Measurements from ENCODE around the gene P2RX4. TPM values are rescaled to one million over a fixed set of nuclear protein-coding genes. Genes with fewer than 3 reads are reported as not detected.

The P2RX4 gene
- total and polyA plus RNA-seq, 4 donors = 16.5 to 32.1 (median 21.8) TPM

DNA sequence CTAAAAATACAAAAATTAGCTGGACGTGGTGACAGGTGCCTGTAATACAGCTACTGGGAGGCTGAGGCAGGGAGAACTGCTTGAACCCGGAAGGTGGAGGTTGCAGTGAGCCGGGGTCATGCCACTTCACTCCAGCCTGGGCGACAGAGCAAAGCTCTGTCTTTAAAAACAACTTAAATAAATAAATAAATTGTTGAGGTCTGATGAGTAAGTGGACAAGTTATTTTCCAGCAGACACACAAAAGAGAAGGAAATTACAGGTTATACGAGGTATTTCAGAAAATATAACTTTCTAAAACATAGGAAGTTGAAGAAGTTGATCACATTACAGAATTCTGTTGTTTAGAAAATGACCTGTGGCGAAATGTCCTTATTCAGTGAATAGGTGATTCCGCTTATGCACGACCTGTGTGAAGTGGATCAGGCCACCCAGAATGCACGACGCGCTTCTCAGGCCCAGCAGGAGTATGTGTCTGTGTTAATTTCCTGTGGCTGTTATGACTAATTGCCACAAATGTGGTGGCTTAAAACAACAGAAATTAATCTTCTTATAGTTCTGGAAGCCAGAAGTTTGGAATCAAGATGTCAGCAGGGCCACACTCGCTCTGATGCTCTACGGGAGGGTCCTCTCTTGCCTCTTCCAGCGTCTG is 39.2 kb upstream of the P2RX4 start:
- WGBS = 89% methylated on average over 14 of the region's 14 CpGs
- H3K9me3 ChIP-seq (ENCODE audit: control insufficient read depth in 4 of 4, low read length in 3 of 4) = no peaks in the 10 kb centered on the region
- no peak overlapping the region for H3K9ac ChIP-seq (ENCODE audit: low read depth in 1 of 2, low read length in 2 of 2)
- H3K36me3 ChIP-seq (ENCODE audit: control insufficient read depth in 4 of 4, insufficient read depth in 3 of 4, low read depth in 1 of 4, low read length in 3 of 4) = peaks cover 0 to 22% (median 6%) of the 10 kb centered on the region in 4 donors
- H3K4me1 ChIP-seq (ENCODE audit: control insufficient read depth in 4 of 4, insufficient read depth in 4 of 4, low read length in 3 of 4) = no peaks in the 10 kb centered on the region
- DNase-seq (ENCODE audit: low spot score) = no peak
- TF ChIP-seq RAD21 (IDR thresholded peaks at IDR 0.05) (no peak), HNF4A (conservative IDR thresholded peaks at IDR 0.05) (no peak), RXRA (IDR thresholded peaks at IDR 0.05) (no peak), FOXA2 (IDR thresholded peaks at IDR 0.05) (no peak), TAF1 (conservative IDR thresholded peaks at IDR 0.05) (no peak), EGR1 (IDR thresholded peaks at IDR 0.05; ENCODE audit: low read depth in 2 of 2) (no peak)
- TF ChIP-seq, protein P1, sequence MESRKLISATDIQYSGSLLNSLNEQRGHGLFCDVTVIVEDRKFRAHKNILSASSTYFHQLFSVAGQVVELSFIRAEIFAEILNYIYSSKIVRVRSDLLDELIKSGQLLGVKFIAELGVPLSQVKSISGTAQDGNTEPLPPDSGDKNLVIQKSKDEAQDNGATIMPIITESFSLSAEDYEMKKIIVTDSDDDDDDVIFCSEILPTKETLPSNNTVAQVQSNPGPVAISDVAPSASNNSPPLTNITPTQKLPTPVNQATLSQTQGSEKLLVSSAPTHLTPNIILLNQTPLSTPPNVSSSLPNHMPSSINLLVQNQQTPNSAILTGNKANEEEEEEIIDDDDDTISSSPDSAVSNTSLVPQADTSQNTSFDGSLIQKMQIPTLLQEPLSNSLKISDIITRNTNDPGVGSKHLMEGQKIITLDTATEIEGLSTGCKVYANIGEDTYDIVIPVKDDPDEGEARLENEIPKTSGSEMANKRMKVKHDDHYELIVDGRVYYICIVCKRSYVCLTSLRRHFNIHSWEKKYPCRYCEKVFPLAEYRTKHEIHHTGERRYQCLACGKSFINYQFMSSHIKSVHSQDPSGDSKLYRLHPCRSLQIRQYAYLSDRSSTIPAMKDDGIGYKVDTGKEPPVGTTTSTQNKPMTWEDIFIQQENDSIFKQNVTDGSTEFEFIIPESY (IDR thresholded peaks at IDR 0.05) = no peak
- TF ChIP-seq, protein P2, sequence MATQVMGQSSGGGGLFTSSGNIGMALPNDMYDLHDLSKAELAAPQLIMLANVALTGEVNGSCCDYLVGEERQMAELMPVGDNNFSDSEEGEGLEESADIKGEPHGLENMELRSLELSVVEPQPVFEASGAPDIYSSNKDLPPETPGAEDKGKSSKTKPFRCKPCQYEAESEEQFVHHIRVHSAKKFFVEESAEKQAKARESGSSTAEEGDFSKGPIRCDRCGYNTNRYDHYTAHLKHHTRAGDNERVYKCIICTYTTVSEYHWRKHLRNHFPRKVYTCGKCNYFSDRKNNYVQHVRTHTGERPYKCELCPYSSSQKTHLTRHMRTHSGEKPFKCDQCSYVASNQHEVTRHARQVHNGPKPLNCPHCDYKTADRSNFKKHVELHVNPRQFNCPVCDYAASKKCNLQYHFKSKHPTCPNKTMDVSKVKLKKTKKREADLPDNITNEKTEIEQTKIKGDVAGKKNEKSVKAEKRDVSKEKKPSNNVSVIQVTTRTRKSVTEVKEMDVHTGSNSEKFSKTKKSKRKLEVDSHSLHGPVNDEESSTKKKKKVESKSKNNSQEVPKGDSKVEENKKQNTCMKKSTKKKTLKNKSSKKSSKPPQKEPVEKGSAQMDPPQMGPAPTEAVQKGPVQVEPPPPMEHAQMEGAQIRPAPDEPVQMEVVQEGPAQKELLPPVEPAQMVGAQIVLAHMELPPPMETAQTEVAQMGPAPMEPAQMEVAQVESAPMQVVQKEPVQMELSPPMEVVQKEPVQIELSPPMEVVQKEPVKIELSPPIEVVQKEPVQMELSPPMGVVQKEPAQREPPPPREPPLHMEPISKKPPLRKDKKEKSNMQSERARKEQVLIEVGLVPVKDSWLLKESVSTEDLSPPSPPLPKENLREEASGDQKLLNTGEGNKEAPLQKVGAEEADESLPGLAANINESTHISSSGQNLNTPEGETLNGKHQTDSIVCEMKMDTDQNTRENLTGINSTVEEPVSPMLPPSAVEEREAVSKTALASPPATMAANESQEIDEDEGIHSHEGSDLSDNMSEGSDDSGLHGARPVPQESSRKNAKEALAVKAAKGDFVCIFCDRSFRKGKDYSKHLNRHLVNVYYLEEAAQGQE (IDR thresholded peaks at IDR 0.05) = no peak
- no peak overlapping the region for H3K27ac ChIP-seq (ENCODE audit: low read depth in 1 of 2, low read length in 2 of 2)
- H3K27me3 ChIP-seq (ENCODE audit: control insufficient read depth in 4 of 4, insufficient read depth in 4 of 4, low read length in 3 of 4) = no peaks in the 10 kb centered on the region
- no peak overlapping the region for H3K4me3 ChIP-seq (ENCODE audit: low read depth in 1 of 3, low read length in 3 of 3)

DNA sequence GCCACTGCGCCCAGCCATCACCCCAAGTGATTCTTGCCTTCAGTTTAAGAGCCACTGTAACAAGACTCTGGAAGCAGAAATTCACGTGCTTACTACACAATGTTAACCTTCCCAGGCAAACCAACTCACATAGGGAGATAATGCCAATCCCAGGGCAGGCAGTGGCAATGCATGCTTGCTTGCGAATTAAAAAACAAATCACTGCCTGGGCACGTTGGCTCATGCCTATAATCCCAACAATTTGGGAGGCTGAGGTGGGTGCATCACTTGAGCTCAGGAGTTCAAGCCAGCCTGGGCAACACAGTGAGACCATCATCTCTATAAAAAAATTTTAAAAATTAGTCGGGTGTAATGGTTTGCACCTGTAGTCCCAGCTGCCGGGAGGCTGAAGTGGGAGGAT is 37.8 kb upstream of the P2RX4 start:
- no peaks in the 10 kb centered on the region for H3K4me1 ChIP-seq (ENCODE audit: control insufficient read depth in 4 of 4, insufficient read depth in 4 of 4, low read length in 3 of 4)
- H3K9ac ChIP-seq (ENCODE audit: low read depth in 1 of 2, low read length in 2 of 2) = no peak overlapping the region
- TF ChIP-seq FOXA2 (IDR thresholded peaks at IDR 0.05) (no peak), YY1 (IDR thresholded peaks at IDR 0.05) (no peak), RAD21 (IDR thresholded peaks at IDR 0.05) (no peak), TAF1 (conservative IDR thresholded peaks at IDR 0.05) (no peak), EGR1 (IDR thresholded peaks at IDR 0.05; ENCODE audit: low read depth in 2 of 2) (no peak), JUND (IDR thresholded peaks at IDR 0.05) (no peak), HNF4A (conservative IDR thresholded peaks at IDR 0.05) (no peak), SP1 (IDR thresholded peaks at IDR 0.05) (no peak), RXRA (IDR thresholded peaks at IDR 0.05) (no peak), FOXA1 (IDR thresholded peaks at IDR 0.05) (no peak)
- TF ChIP-seq, protein P2 (IDR thresholded peaks at IDR 0.05) = no peak
- TF ChIP-seq, protein P3, sequence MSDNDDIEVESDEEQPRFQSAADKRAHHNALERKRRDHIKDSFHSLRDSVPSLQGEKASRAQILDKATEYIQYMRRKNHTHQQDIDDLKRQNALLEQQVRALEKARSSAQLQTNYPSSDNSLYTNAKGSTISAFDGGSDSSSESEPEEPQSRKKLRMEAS (IDR thresholded peaks at IDR 0.05) = no peak
- TF ChIP-seq, protein P1 (IDR thresholded peaks at IDR 0.05) = no peak
- TF ChIP-seq, protein P4, sequence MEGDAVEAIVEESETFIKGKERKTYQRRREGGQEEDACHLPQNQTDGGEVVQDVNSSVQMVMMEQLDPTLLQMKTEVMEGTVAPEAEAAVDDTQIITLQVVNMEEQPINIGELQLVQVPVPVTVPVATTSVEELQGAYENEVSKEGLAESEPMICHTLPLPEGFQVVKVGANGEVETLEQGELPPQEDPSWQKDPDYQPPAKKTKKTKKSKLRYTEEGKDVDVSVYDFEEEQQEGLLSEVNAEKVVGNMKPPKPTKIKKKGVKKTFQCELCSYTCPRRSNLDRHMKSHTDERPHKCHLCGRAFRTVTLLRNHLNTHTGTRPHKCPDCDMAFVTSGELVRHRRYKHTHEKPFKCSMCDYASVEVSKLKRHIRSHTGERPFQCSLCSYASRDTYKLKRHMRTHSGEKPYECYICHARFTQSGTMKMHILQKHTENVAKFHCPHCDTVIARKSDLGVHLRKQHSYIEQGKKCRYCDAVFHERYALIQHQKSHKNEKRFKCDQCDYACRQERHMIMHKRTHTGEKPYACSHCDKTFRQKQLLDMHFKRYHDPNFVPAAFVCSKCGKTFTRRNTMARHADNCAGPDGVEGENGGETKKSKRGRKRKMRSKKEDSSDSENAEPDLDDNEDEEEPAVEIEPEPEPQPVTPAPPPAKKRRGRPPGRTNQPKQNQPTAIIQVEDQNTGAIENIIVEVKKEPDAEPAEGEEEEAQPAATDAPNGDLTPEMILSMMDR (IDR thresholded peaks at IDR 0.05; ENCODE audit: low read depth, low read length, missing input control) = no peak
- TF ChIP-seq, protein P5, sequence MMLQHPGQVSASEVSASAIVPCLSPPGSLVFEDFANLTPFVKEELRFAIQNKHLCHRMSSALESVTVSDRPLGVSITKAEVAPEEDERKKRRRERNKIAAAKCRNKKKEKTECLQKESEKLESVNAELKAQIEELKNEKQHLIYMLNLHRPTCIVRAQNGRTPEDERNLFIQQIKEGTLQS (IDR thresholded peaks at IDR 0.05) = no peak
- no peak overlapping the region for H3K4me3 ChIP-seq (ENCODE audit: low read depth in 1 of 3, low read length in 3 of 3)
- no peak for DNase-seq (ENCODE audit: low spot score)
- no peak overlapping the region for H3K27ac ChIP-seq (ENCODE audit: low read depth in 1 of 2, low read length in 2 of 2)
- no peaks in the 10 kb centered on the region for H3K9me3 ChIP-seq (ENCODE audit: control insufficient read depth in 4 of 4, low read length in 3 of 4)
- WGBS = 96% methylated on average over 6 of the region's 6 CpGs
- peaks cover 0 to 15% (median 3%) of the 10 kb centered on the region in 4 donors for H3K36me3 ChIP-seq (ENCODE audit: control insufficient read depth in 4 of 4, insufficient read depth in 3 of 4, low read depth in 1 of 4, low read length in 3 of 4)
- H3K27me3 ChIP-seq (ENCODE audit: control insufficient read depth in 4 of 4, insufficient read depth in 4 of 4, low read length in 3 of 4) = no peaks in the 10 kb centered on the region

Data from liver (tissue), 9 donors.